Suprapubic skin (tissue), 3 donors: Measurements from ENCODE around the gene KLF16.

ENCODE experiments used
- CTCF ChIP-seq, 2 donors: fragments of 200-600 bp in 1 of 2; fragments of 450-650 bp in 1 of 2; sonication (generic) in 1 of 2; IDR thresholded peaks; one replicate each; pipeline ENCODE4 v1.5.1; 2016 to 2019; ENCODE audit warnings: antibody characterized with exemption in 2 of 2, mild to moderate bottlenecking in 1 of 2, moderate library complexity in 1 of 2
- EP300 ChIP-seq: sonication (generic); formaldehyde crosslinking; IDR thresholded peaks from one replicate; pipeline ENCODE4 v1.6.1; 2017; ENCODE audit warnings: antibody characterized with exemption
- POLR2A ChIP-seq, 2 donors: fragments of 450-650 bp; IDR thresholded peaks; one replicate each; pipeline ENCODE4 v1.6.1; 2017; ENCODE audit warnings: antibody characterized with exemption in 2 of 2, mild to moderate bottlenecking in 2 of 2, moderate library complexity in 2 of 2

- TF ChIP-seq POLR2A (IDR thresholded peaks at IDR 0.05) (no peak), CTCF (IDR thresholded peaks at IDR 0.05) (no peak), EP300 (no peak)
These were observed 33.4 kb downstream of the KLF16 start for GRCh38 chr19:1829958-1830357.
